H1 (cell line): Measurements from ENCODE around the gene UBTD1. TPM values are rescaled to one million over a fixed set of nuclear protein-coding genes. Genes with fewer than 3 reads are reported as not detected.

Source experiments
- CTCF ChIA-PET: fragments of 300-600 bp; sonication (Branson Sonifier 250); formaldehyde crosslinking; loops from one replicate; lab custom pipeline; 2021; ENCODE audit not compliant: partially characterized antibody; lab: Charles Lee
- POLR2A ChIA-PET: fragments of 300-600 bp; sonication (Branson Sonifier 250); formaldehyde crosslinking; loops from one replicate; lab custom pipeline; 2021; ENCODE audit warnings: inconsistent platforms; ENCODE audit not compliant: partially characterized antibody; lab: Charles Lee
- DNase-seq, 2 experiments: peaks; one replicate each; pipeline versions ENCODE4 v3.0.0 to v3.0.0-alpha.2; 2010 to 2022; ENCODE audit warnings: low spot score in 2 of 2, low read depth in 1 of 2, mixed read lengths in 1 of 2
- FAIRE-seq: peaks from 2 replicates; lab custom pipeline; 2011; peaks lifted over from hg19 to GRCh38; lab: Jason Lieb, UNC
- H2AFZ ChIP-seq: 2 replicates; pipeline ENCODE4 v1.8.1; 2012; ENCODE audit warnings: low read length, inconsistent platforms
- H2AK5ac ChIP-seq: 2 replicates; pipeline ENCODE4 v1.6.1; 2013; ENCODE audit warnings: low read depth, low read length
- H2BK120ac ChIP-seq: replicated peaks from 2 replicates; pipeline ENCODE3; 2013; ENCODE audit warnings: low read depth, low read length, inconsistent platforms
- H2BK12ac ChIP-seq: 2 replicates; pipeline ENCODE4 v1.6.1; 2013; ENCODE audit warnings: low read depth, low read length
- H2BK15ac ChIP-seq: 2 replicates; pipeline ENCODE4 v1.6.1; 2013; ENCODE audit warnings: low read length
- H2BK20ac ChIP-seq: 2 replicates; pipeline ENCODE4 v1.6.1; 2013; ENCODE audit warnings: low read length
- H2BK5ac ChIP-seq: 2 replicates; pipeline ENCODE4 v1.6.1; 2013; ENCODE audit warnings: low read depth, low read length
- H3K14ac ChIP-seq: 2 replicates; pipeline ENCODE4 v1.6.1; 2013; ENCODE audit warnings: inconsistent platforms; ENCODE audit not compliant: insufficient read length
- H3K18ac ChIP-seq: 2 replicates; pipeline ENCODE4 v1.6.1; 2013; ENCODE audit warnings: low read length; ENCODE audit errors: extremely low read depth
- H3K23ac ChIP-seq: 2 replicates; pipeline ENCODE4 v1.6.1; 2013; ENCODE audit warnings: inconsistent platforms; ENCODE audit not compliant: insufficient read length
- H3K23me2 ChIP-seq: 2 replicates; pipeline ENCODE4 v1.6.1; 2013; ENCODE audit warnings: low read depth, low read length
- H3K27ac ChIP-seq: 2 replicates; pipeline ENCODE4 v1.6.1; 2011; ENCODE audit warnings: low read depth, low read length, inconsistent platforms
- H3K27me3 ChIP-seq, 4 experiments: replicated peaks in 1 of 4; 1 replicate in 1 of 4; 2 replicates in 3 of 4; pipeline versions ENCODE4 v1.6.1 to v1.8.1; 2011 to 2013; ENCODE audit warnings: low read length in 3 of 4, mild to moderate bottlenecking in 3 of 4, inconsistent platforms in 2 of 4, mixed read lengths in 2 of 4, moderate library complexity in 1 of 4; ENCODE audit not compliant: control insufficient read depth in 3 of 4, insufficient read depth in 3 of 4; ENCODE audit errors: extremely low read depth in 1 of 4
- H3K36me3 ChIP-seq, 4 experiments: 2 replicates each; pipeline versions ENCODE4 v1.6.1 to v1.8.1; 2011 to 2013; ENCODE audit warnings: mild to moderate bottlenecking in 4 of 4, low read length in 3 of 4, moderate library complexity in 2 of 4, control low read depth in 1 of 4, inconsistent platforms in 1 of 4; ENCODE audit not compliant: insufficient read depth in 4 of 4, control insufficient read depth in 2 of 4
- H3K4ac ChIP-seq: replicated peaks from 2 replicates; pipeline ENCODE3; 2013; ENCODE audit warnings: low read length, low read depth, mixed read lengths, inconsistent platforms; ENCODE audit not compliant: insufficient read length
- H3K4me1 ChIP-seq, 4 experiments: replicated peaks in 1 of 4; 1 replicate in 1 of 4; 2 replicates in 3 of 4; pipeline versions ENCODE4 v1.6.1 to v1.8.1; 2011 to 2013; ENCODE audit warnings: low read length in 3 of 4, inconsistent platforms in 2 of 4, mixed read lengths in 1 of 4; ENCODE audit not compliant: insufficient read depth in 4 of 4, control insufficient read depth in 3 of 4
- H3K4me2 ChIP-seq, 2 experiments: 2 replicates each; pipeline versions ENCODE4 v1.6.1 to v1.8.1; 2011 to 2013; ENCODE audit warnings: low read depth in 2 of 2, low read length in 2 of 2, control low read depth in 1 of 2, inconsistent platforms in 1 of 2, mild to moderate bottlenecking in 1 of 2; ENCODE audit not compliant: insufficient read depth in 1 of 2
- H3K4me3 ChIP-seq, 4 experiments: fragments of 200-600, 300-600 bp in 1 of 4; sonication (generic), shearing (Covaris generic), sonication (Bioruptor Twin) in 1 of 4; 2 replicates each; pipeline versions ENCODE4 v1.5.1 to v1.8.1; 2011 to 2016; ENCODE audit warnings: low read length in 4 of 4, low read depth in 3 of 4, control low read depth in 2 of 4, inconsistent platforms in 2 of 4, mild to moderate bottlenecking in 2 of 4, mixed read lengths in 1 of 4, moderate library complexity in 1 of 4; ENCODE audit not compliant: insufficient read depth in 2 of 4; ENCODE audit errors: extremely low read depth in 1 of 4
- H3K56ac ChIP-seq: replicated peaks from 2 replicates; pipeline ENCODE3; 2013; ENCODE audit warnings: low read depth, mild to moderate bottlenecking, mixed read lengths, low read length, inconsistent platforms; ENCODE audit not compliant: insufficient read length
- H3K79me1 ChIP-seq: 2 replicates; pipeline ENCODE4 v1.6.1; 2013; ENCODE audit warnings: low read depth, low read length, control low read depth
- H3K79me2 ChIP-seq, 2 experiments: 2 replicates each; pipeline versions ENCODE4 v1.6.1 to v1.8.1; 2012 to 2013; ENCODE audit warnings: low read length in 2 of 2, mild to moderate bottlenecking in 2 of 2, inconsistent platforms in 1 of 2; ENCODE audit not compliant: insufficient read depth in 2 of 2, control insufficient read depth in 1 of 2
- H3K9ac ChIP-seq, 4 experiments: replicated peaks in 1 of 4; 1 replicate in 1 of 4; 2 replicates in 3 of 4; pipeline versions ENCODE4 v1.6.1 to v1.8.1; 2011 to 2013; ENCODE audit warnings: low read depth in 3 of 4, low read length in 3 of 4, control low read depth in 2 of 4, mild to moderate bottlenecking in 2 of 4, moderate library complexity in 2 of 4, inconsistent platforms in 1 of 4; ENCODE audit errors: extremely low read depth in 1 of 4
- H3K9me3 ChIP-seq, 2 experiments: 2 replicates each; pipeline versions ENCODE4 v1.6.1 to v1.8.1; 2012 to 2013; ENCODE audit warnings: mild to moderate bottlenecking in 2 of 2, moderate library complexity in 2 of 2, control low read depth in 1 of 2, inconsistent platforms in 1 of 2, low read depth in 1 of 2, low read length in 1 of 2, mixed read lengths in 1 of 2; ENCODE audit not compliant: insufficient read depth in 2 of 2
- H4K20me1 ChIP-seq, 2 experiments: replicated peaks in 1 of 2; 2 replicates each; pipeline versions ENCODE3 to v1.8.1; 2011 to 2013; ENCODE audit warnings: inconsistent platforms in 2 of 2, low read length in 2 of 2, mild to moderate bottlenecking in 1 of 2; ENCODE audit not compliant: insufficient read depth in 2 of 2, control insufficient read depth in 1 of 2
- H4K5ac ChIP-seq: 2 replicates; pipeline ENCODE4 v1.6.1; 2013; ENCODE audit warnings: low read length, low read depth, mixed read lengths, inconsistent platforms; ENCODE audit not compliant: insufficient read length
- H4K8ac ChIP-seq: 2 replicates; pipeline ENCODE4 v1.8.0; 2013; ENCODE audit warnings: mild to moderate bottlenecking, moderate library complexity, low read length, inconsistent platforms; ENCODE audit not compliant: insufficient read depth; ENCODE audit errors: extremely low read depth
- H4K91ac ChIP-seq: replicated peaks from 2 replicates; pipeline ENCODE3; 2013; ENCODE audit warnings: low read length, mixed read lengths, inconsistent platforms; ENCODE audit not compliant: insufficient read length
- POLR2A ChIP-seq, 2 experiments: IDR thresholded peaks; 1 replicate in 1 of 2; 2 replicates in 1 of 2; pipeline ENCODE4 v1.6.1; 2011; ENCODE audit warnings: low read depth in 2 of 2, low read length in 2 of 2, mild to moderate bottlenecking in 2 of 2; ENCODE audit errors: control extremely low read depth in 1 of 2
- ZNF274 ChIP-seq: IDR thresholded peaks from 2 replicates; pipeline ENCODE4 v1.7.0; 2012; ENCODE audit warnings: low read length, borderline replicate concordance; ENCODE audit errors: extremely low read depth
- whole genome bisulfite sequencing, 2 experiments: shearing (Covaris generic) in 1 of 2; methylation state at CpG; one replicate each; pipeline versions ENCODE4 v1.1.6 to v1.1.7; 2013 to 2015; ENCODE audit warnings: low lambda C conversion rate in 2 of 2, mixed read lengths in 2 of 2, inconsistent platforms in 1 of 2, low coverage in 1 of 2, missing lambda C conversion rate in 1 of 2; ENCODE audit not compliant: insufficient replicate concordance in 2 of 2, insufficient coverage in 1 of 2, insufficient read length in 1 of 2; ENCODE audit errors: extremely low coverage in 1 of 2, missing lambda C conversion rate in 1 of 2; 5-methylcytosine and 5-hydroxymethylcytosine counted together
- polyA plus RNA-seq, 7 experiments: library from polyadenylated mRNA; depleted of rRNA in 3 of 7; stranded (reverse) in 5 of 7; unstranded in 2 of 7; fragments of >200 nt in 5 of 7; fragments of 200-250 nt in 2 of 7; gene quantifications; 1 replicate in 5 of 7; 2 replicates in 1 of 7; 4 replicates in 1 of 7; pipeline versions ENCODE4 v1.2.1 to v1.2.3, GENCODE V29; 2011 to 2013; ENCODE audit warnings: missing spikeins in 2 of 7, mixed read lengths in 2 of 7
- total RNA-seq: library from RNA; stranded (reverse); fragmentation: NEBNext Ultra II Directional; extraction: Animal tissue kit (Norgen Biotek cat#: 25700); gene quantifications from 2 replicates; pipeline ENCODE4 v1.2.1, GENCODE V29; 2021

Gene UBTD1
- total and polyA plus RNA-seq, 2 of the 8 experiments (the other 6 are each of a cell fraction or from before 2014, with no cell fraction given): 22.3 to 36.2 TPM

- no peak overlapping the region; the same call in 1 of the 2 replicates for H2AFZ ChIP-seq
- H3K4me3 ChIP-seq: no peak overlapping the region
- no peak overlapping the region for H3K18ac ChIP-seq
- H2BK12ac ChIP-seq: no peak overlapping the region
- H3K9ac ChIP-seq: no peak overlapping the region
- H3K9me3 ChIP-seq: no peaks in the 10 kb centered on the region
- H2BK20ac ChIP-seq: no peak overlapping the region
- no peak for TF ChIP-seq POLR2A (IDR thresholded peaks at IDR 0.05; ENCODE audit: control extremely low read depth in 1 of 2, low read depth in 2 of 2, low read length in 2 of 2)
- TF ChIP-seq ZNF274: no peak
- no peak overlapping the region for H2BK5ac ChIP-seq
- H3K4ac ChIP-seq: no peak overlapping the region
- no peak overlapping the region for H4K8ac ChIP-seq
- no peak overlapping the region for H2BK120ac ChIP-seq
- no peak overlapping the region for H3K27ac ChIP-seq
- H3K79me2 ChIP-seq: no peaks in the 10 kb centered on the region
- no peaks in the 10 kb centered on the region for H3K36me3 ChIP-seq
- H3K23ac ChIP-seq: no peak overlapping the region
- ChIA-PET CTCF (interaction anchor here (1.0 to 9.5 kb wide), 5 partner anchors 10 to 48 kb away, joined by 4 to 108 read pairs (median 6); partner anchors contain the start of gene ANKRD2), POLR2A (interaction anchor here (0.7 to 2.1 kb wide), 3 partner anchors 8 to 247 kb away, joined by 3 to 6 read pairs (median 3); no protein-coding TSS in a partner anchor)
- peaks cover 0 to 6% (median 2%) of the 10 kb centered on the region in 4 experiments; a peak in 2 of 7 replicates for H3K4me1 ChIP-seq
- 91% methylated on average over 13 of the region's 13 CpGs; no CpG with 5 or more reads in 1 of the 2 experiments for WGBS, 2 experiments
- H3K79me1 ChIP-seq: no peaks in the 10 kb centered on the region
- H4K91ac ChIP-seq: no peak overlapping the region
- no peak for DNase-seq
- no peak overlapping the region for H3K4me2 ChIP-seq
- H3K56ac ChIP-seq: no peak overlapping the region
- H4K5ac ChIP-seq: no peak overlapping the region
- no peaks in the 10 kb centered on the region for H3K27me3 ChIP-seq
- no peak for FAIRE-seq
- H2AK5ac ChIP-seq: no peak overlapping the region
- no peaks in the 10 kb centered on the region for H4K20me1 ChIP-seq
- no peak overlapping the region for H2BK15ac ChIP-seq
- no peaks in the 10 kb centered on the region for H3K23me2 ChIP-seq
- no peak overlapping the region for H3K14ac ChIP-seq
These were observed 84.8 kb downstream of the UBTD1 start for GRCh38 chr10:97583476-97583875.
